ENCODE measurements around the gene HNRNPUL1.

DNA sequence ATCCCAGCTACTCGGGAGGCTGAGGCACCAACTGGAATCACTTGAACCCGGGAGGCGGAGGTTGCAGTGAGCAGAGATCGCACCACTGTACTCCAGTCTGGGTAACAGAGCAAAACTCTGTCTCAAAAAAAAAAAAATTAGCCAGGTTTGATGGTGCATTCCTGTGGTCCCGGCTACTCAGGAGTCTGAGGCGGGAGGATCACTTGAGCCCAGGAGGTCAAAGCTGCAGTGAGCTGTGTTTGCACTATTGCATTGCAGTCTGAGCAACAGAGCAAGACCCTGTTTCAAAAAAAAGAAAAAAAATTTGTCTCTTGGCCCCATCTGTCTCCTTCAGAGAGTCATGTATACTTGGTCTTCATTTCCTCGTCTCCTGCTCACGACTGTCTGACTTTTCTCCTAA is 47.4 kb downstream of the HNRNPUL1 start:
- no peak for TF ChIP-seq FOXK2 (IDR thresholded peaks at IDR 0.05)
- no peak for TF ChIP-seq SP1 (IDR thresholded peaks at IDR 0.05)
- no peak for TF ChIP-seq ZNF384 (IDR thresholded peaks at IDR 0.05)
- no peak for TF ChIP-seq HDGF (IDR thresholded peaks at IDR 0.05; ENCODE audit: borderline replicate concordance)
- TF ChIP-seq SUZ12 (IDR thresholded peaks at IDR 0.05) = no peak
- TF ChIP-seq TARDBP (IDR thresholded peaks at IDR 0.05) = no peak
- no peak for TF ChIP-seq NFRKB (IDR thresholded peaks at IDR 0.05)

Measured in HEK293T (cell line).